ENCODE data around the gene DGKB. TPM values are rescaled to one million over a fixed set of nuclear protein-coding genes. Genes with fewer than 3 reads are reported as not detected.

Gene DGKB
- total RNA-seq, 1 experiment from 2014 or later, result not detected

- POLR2A ChIA-PET (ENCODE audit: low non-redundant PET), result no interaction called here
- no peak for DNase-seq (ENCODE audit: low spot score)
- TF ChIP-seq, protein P1, sequence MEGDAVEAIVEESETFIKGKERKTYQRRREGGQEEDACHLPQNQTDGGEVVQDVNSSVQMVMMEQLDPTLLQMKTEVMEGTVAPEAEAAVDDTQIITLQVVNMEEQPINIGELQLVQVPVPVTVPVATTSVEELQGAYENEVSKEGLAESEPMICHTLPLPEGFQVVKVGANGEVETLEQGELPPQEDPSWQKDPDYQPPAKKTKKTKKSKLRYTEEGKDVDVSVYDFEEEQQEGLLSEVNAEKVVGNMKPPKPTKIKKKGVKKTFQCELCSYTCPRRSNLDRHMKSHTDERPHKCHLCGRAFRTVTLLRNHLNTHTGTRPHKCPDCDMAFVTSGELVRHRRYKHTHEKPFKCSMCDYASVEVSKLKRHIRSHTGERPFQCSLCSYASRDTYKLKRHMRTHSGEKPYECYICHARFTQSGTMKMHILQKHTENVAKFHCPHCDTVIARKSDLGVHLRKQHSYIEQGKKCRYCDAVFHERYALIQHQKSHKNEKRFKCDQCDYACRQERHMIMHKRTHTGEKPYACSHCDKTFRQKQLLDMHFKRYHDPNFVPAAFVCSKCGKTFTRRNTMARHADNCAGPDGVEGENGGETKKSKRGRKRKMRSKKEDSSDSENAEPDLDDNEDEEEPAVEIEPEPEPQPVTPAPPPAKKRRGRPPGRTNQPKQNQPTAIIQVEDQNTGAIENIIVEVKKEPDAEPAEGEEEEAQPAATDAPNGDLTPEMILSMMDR (conservative IDR thresholded peaks at IDR 0.05; ENCODE audit: low read depth, low read length), result no peak
- TF ChIP-seq EZH2 (IDR thresholded peaks at IDR 0.05; ENCODE audit: borderline replicate concordance, low read depth, low read length, poor library complexity, severe bottlenecking), result no peak
- no TSS peak for BruUV-seq (replicated peaks)
- no peaks in the 10 kb centered on the region for H3K9me3 ChIP-seq (ENCODE audit: low read depth, low read length, poor library complexity, severe bottlenecking)
- H3K27ac ChIP-seq (ENCODE audit: low read depth, low read length, poor library complexity, severe bottlenecking), result no peak overlapping the region
- H3K27me3 ChIP-seq (replicated peaks; ENCODE audit: insufficient read depth, low read depth, low read length, poor library complexity), result no peaks in the 10 kb centered on the region
- no peaks in the 10 kb centered on the region for H3K4me1 ChIP-seq (ENCODE audit: insufficient read depth, low read length, poor library complexity, severe bottlenecking)
- no peak overlapping the region for H3K4me3 ChIP-seq (ENCODE audit: low read depth, low read length, poor library complexity, severe bottlenecking)
- no peaks in the 10 kb centered on the region for H3K36me3 ChIP-seq (ENCODE audit: insufficient read depth, low read length, poor library complexity, severe bottlenecking)
- intact Hi-C loops (cut with micrococcal nuclease; ENCODE audit: unreplicated experiment), result no loop called here
- CTCF ChIA-PET, result no interaction called here
Measured at GRCh38 chr7:14123923-14124322, 778.6 kb downstream of the DGKB start.

DNA sequence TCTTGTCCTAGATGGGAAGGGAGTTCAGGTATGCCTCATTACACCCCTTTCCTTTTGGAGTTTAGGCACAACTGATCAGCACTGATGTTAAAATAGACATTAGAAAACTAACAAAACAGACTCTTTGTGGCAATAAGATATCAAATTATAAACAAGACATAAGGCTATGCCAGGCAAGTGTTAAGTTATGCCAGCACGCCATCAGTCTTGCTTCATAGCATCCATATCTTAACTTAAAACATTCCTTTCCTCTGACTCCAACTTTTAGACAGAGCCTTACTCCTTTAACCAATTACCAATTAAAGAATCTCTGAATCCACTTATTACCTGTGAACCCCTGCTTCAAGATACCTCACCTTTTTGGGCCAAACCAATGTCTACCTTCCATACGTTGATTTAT lies 786.9 kb downstream of the DGKB start:
- TF ChIP-seq, protein P1 (conservative IDR thresholded peaks at IDR 0.05; ENCODE audit: low read depth, low read length), result no peak
- no peak for TF ChIP-seq EZH2 (IDR thresholded peaks at IDR 0.05; ENCODE audit: borderline replicate concordance, low read depth, low read length, poor library complexity, severe bottlenecking)
- DNase-seq (ENCODE audit: low spot score), result no peak
- intact Hi-C loops (cut with micrococcal nuclease; ENCODE audit: unreplicated experiment), result no loop called here
- no peak overlapping the region for H3K27ac ChIP-seq (ENCODE audit: low read depth, low read length, poor library complexity, severe bottlenecking)
- no peak overlapping the region for H3K4me3 ChIP-seq (ENCODE audit: low read depth, low read length, poor library complexity, severe bottlenecking)
- no peaks in the 10 kb centered on the region for H3K36me3 ChIP-seq (ENCODE audit: insufficient read depth, low read length, poor library complexity, severe bottlenecking)
- ChIA-PET POLR2A (ENCODE audit: low non-redundant PET) (no interaction called here), CTCF (no interaction called here)
- no peaks in the 10 kb centered on the region for H3K27me3 ChIP-seq (replicated peaks; ENCODE audit: insufficient read depth, low read depth, low read length, poor library complexity)
- no TSS peak for BruUV-seq (replicated peaks)
- no peaks in the 10 kb centered on the region for H3K4me1 ChIP-seq (ENCODE audit: insufficient read depth, low read length, poor library complexity, severe bottlenecking)
- no peaks in the 10 kb centered on the region for H3K9me3 ChIP-seq (ENCODE audit: low read depth, low read length, poor library complexity, severe bottlenecking)

GRCh38 chr7:14104861-14105260 lies 797.7 kb downstream of the DGKB start:
- Histone ChIP-seq H3K36me3 (ENCODE audit: insufficient read depth, low read length, poor library complexity, severe bottlenecking) (no peaks in the 10 kb centered on the region), H3K4me3 (ENCODE audit: low read depth, low read length, poor library complexity, severe bottlenecking) (no peak overlapping the region), H3K4me1 (ENCODE audit: insufficient read depth, low read length, poor library complexity, severe bottlenecking) (no peaks in the 10 kb centered on the region), H3K27ac (ENCODE audit: low read depth, low read length, poor library complexity, severe bottlenecking) (no peak overlapping the region), H3K27me3 (replicated peaks; ENCODE audit: insufficient read depth, low read depth, low read length, poor library complexity) (no peaks in the 10 kb centered on the region), H3K9me3 (ENCODE audit: low read depth, low read length, poor library complexity, severe bottlenecking) (no peaks in the 10 kb centered on the region)
- ChIA-PET CTCF (no interaction called here), POLR2A (ENCODE audit: low non-redundant PET) (no interaction called here)
- intact Hi-C loops (cut with micrococcal nuclease; ENCODE audit: unreplicated experiment), result no loop called here
- DNase-seq (ENCODE audit: low spot score), result no peak
- TF ChIP-seq, protein P1 (conservative IDR thresholded peaks at IDR 0.05; ENCODE audit: low read depth, low read length), result no peak
- no peak for TF ChIP-seq EZH2 (IDR thresholded peaks at IDR 0.05; ENCODE audit: borderline replicate concordance, low read depth, low read length, poor library complexity, severe bottlenecking)
- BruUV-seq (replicated peaks), result no TSS peak
